NCI-H2227 (cell line): ENCODE results near the gene JUNB.
"Not testable (repeated sequence)": the region's sequence is repeated elsewhere in the genome, so short reads cannot be mapped to it uniquely, and the experiment has no call there.

Source experiments
- DNase-seq: peaks from one replicate; lab custom pipeline; 2025; ENCODE audit not compliant: unreplicated experiment; lab: John Stamatoyannopoulos, UW

Gene JUNB

GRCh38 chr19:12802267-12803106, 11.2 kb downstream of the JUNB start:
- DNase-seq: no peak

GRCh38 chr19:12804051-12804450, 12.8 kb downstream of the JUNB start:
- no peak for DNase-seq

- peak; percentile 92 for DNase-seq
These were observed 15.2 kb downstream of the JUNB start, which contains the start of gene RNASEH2A for GRCh38 chr19:12806242-12807081. TSS of gene RNASEH2A (plus strand) at chr19:12806584. CDS start at chr19:12806674, 90 bp downstream.

- DNase-seq: no peak
These were observed 23.8 kb downstream of the JUNB start for GRCh38 chr19:12815088-12815487.

- DNase-seq: not testable (repeated sequence)
These were observed 25.9 kb downstream of the JUNB start for GRCh38 chr19:12817188-12817587.

- DNase-seq: not testable (repeated sequence)
These were observed 26.5 kb downstream of the JUNB start for GRCh38 chr19:12817810-12818209.

- DNase-seq: no peak
These were observed 30.5 kb downstream of the JUNB start for GRCh38 chr19:12821761-12822160.

- no peak for DNase-seq
These were observed 34.2 kb downstream of the JUNB start for GRCh38 chr19:12825254-12826131.

GRCh38 chr19:12828494-12828893, 37.2 kb downstream of the JUNB start:
- peak; percentile 24 for DNase-seq

GRCh38 chr19:12833418-12833737, 42.1 kb downstream of the JUNB start:
- DNase-seq: no peak

- DNase-seq: peak; percentile 80
These were observed 42.7 kb downstream of the JUNB start for GRCh38 chr19:12833738-12834565.

- peak; percentile 68 for DNase-seq
These were observed 43.3 kb downstream of the JUNB start, which contains the start of gene RTBDN for GRCh38 chr19:12834566-12834943. TSS of gene RTBDN (minus strand) at chr19:12834579. CDS start at chr19:12829979, 4,600 bp downstream.

- peak; percentile 77 for DNase-seq
These were observed 43.9 kb downstream of the JUNB start for GRCh38 chr19:12834976-12835757.

- DNase-seq: no peak
These were observed 45.2 kb downstream of the JUNB start for GRCh38 chr19:12836529-12836863.

GRCh38 chr19:12837225-12837624, 45.9 kb downstream of the JUNB start:
- DNase-seq: no peak

- DNase-seq: peak; percentile 73
These were observed 47.0 kb downstream of the JUNB start, which contains the start of gene MAST1 for GRCh38 chr19:12838182-12838885. TSS of gene MAST1 (plus strand) at chr19:12838515. CDS start at chr19:12838573, 58 bp downstream.

GRCh38 chr19:12838886-12839756, 47.8 kb downstream of the JUNB start:
- peak; percentile 18 for DNase-seq
